RWPE1 (cell line): ENCODE measurements around the gene TMEM263.

Source experiments
- CTCF ChIA-PET: fragments of 350-600 bp; sonication (Branson Sonifier 250); formaldehyde crosslinking; extraction: SDS; loops from one replicate; lab custom pipeline; 2021; lab: Yijun Ruan, JAX
- POLR2A ChIA-PET: fragments of 400-600 bp; formaldehyde crosslinking; extraction: SDS; loops from one replicate; lab custom pipeline; 2020; ENCODE audit warnings: antibody characterized with exemption; ENCODE audit not compliant: low non-redundant PET; lab: Yijun Ruan, JAX
- DNase-seq: peaks from one replicate; pipeline ENCODE4 v3.0.0; 2012; ENCODE audit warnings: low spot score
- H3K27ac ChIP-seq: fragments of 450-650 bp; 2 replicates; pipeline ENCODE4 v1.5.1; 2017
- TF ChIP-seq, protein P1 (sequence below): fragments of 450-650 bp; conservative IDR thresholded peaks from 2 replicates; pipeline ENCODE4 v1.5.1; 2017; ENCODE audit warnings: low read depth, mild to moderate bottlenecking

TMEM263 gene

DNA sequence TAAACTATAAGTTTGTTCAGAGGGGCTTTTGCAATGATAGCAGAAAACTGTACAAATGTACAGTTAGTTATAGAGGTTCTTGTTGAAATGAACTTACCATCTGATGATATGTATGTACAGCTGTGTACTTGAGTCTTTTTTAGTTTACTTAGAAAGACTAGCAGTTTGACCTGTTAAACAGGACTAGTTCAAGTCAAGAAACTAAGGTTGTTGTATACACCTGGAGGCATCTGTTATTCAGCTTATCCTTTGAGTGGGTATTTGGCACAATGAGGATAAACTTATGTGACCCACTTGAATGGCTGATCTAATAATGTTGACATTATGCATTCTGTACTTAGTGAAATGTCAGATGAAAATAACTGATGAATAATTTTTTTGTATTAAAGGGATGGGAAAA, 17.8 kb downstream of the TMEM263 start:
- TF ChIP-seq, protein P1, sequence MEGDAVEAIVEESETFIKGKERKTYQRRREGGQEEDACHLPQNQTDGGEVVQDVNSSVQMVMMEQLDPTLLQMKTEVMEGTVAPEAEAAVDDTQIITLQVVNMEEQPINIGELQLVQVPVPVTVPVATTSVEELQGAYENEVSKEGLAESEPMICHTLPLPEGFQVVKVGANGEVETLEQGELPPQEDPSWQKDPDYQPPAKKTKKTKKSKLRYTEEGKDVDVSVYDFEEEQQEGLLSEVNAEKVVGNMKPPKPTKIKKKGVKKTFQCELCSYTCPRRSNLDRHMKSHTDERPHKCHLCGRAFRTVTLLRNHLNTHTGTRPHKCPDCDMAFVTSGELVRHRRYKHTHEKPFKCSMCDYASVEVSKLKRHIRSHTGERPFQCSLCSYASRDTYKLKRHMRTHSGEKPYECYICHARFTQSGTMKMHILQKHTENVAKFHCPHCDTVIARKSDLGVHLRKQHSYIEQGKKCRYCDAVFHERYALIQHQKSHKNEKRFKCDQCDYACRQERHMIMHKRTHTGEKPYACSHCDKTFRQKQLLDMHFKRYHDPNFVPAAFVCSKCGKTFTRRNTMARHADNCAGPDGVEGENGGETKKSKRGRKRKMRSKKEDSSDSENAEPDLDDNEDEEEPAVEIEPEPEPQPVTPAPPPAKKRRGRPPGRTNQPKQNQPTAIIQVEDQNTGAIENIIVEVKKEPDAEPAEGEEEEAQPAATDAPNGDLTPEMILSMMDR: no peak
- POLR2A ChIA-PET: no interaction called here
- no peak for DNase-seq
- CTCF ChIA-PET: no interaction called here
- H3K27ac ChIP-seq: no peak overlapping the region

DNA sequence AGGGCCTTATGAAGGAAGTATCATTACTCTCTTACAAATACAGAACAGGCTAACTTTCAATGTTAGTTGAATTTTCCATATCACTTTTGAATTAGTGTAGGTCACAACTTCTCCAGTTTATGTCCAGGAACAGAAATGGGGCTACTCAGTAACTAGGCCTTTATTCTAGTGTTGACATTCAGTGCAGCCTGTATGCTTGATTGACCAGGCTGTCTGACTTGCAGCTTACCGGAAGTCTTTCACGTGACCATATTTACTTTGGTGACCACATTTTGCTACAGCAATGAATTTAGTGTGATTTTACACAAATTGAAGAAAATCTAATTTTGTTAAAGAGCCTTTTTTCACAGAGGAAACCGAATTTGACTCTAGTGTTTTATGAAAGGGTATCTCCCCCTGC, 18.8 kb downstream of the TMEM263 start:
- H3K27ac ChIP-seq: no peak overlapping the region
- ChIA-PET CTCF (interaction anchor here (0.6 kb wide), 1 partner anchor 20 kb away, joined by 3 read pairs; no protein-coding TSS in a partner anchor), POLR2A (no interaction called here)
- TF ChIP-seq, protein P1: no peak
- no peak for DNase-seq

DNA sequence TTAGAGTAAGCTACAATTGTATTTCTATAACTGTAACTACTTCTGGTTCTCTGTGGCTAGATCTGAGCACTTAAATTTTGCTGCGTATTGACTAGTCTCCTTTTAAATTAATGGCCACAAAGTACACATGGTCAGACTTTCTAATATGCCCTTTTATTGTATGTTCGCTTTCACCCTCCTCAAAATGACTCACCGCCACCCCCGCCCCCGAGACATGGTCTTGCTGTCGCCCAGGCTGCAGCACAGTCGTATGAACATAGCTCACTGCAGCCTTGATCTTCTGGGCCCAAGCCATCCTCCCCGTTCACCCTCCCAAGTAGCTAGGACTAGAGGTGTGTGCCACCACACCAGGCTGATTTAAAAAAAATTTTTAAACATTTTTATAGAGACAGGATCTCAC, 19.4 kb downstream of the TMEM263 start:
- H3K27ac ChIP-seq: no peak overlapping the region
- DNase-seq: no peak
- TF ChIP-seq, protein P1: no peak
- POLR2A ChIA-PET: no interaction called here
- CTCF ChIA-PET: no interaction called here

DNA sequence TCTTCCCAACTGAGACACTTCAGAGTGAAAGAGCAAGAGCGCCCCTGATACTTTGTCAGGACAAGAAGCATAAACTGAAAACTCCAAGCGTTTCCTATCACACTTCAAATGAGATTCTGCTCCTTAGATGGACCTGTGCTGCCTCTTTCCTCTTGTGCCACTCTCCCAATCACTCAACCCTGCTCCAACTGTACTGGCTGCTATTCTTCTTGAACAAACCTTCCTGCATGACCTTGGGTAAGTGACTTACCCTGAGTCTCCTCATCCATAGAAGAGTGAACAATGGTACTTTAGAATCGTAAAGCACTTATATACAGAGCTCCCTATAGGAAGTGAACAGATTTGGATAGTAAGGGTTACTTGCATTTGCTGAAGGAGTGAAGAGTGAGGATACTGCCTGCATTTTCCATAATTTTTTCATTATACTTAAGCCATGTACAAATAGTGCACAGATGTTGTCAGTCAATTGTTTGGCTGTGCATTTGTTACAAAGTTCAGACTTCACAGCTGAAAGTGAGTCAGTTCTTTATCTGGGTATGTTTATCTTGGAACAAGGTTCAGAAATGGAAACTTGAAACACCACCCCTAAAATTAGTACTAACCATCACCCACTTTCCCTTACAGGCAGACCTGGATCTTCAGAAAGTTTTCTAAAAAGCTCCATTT, 20.4 kb downstream of the TMEM263 start:
- TF ChIP-seq, protein P1: no peak
- no peak overlapping the region for H3K27ac ChIP-seq
- no peak for DNase-seq
- POLR2A ChIA-PET: no interaction called here
- CTCF ChIA-PET: interaction anchor here (0.6 kb wide), 2 partner anchors 13 to 1093 kb away, joined by 3 to 4 read pairs; no protein-coding TSS in a partner anchor

DNA sequence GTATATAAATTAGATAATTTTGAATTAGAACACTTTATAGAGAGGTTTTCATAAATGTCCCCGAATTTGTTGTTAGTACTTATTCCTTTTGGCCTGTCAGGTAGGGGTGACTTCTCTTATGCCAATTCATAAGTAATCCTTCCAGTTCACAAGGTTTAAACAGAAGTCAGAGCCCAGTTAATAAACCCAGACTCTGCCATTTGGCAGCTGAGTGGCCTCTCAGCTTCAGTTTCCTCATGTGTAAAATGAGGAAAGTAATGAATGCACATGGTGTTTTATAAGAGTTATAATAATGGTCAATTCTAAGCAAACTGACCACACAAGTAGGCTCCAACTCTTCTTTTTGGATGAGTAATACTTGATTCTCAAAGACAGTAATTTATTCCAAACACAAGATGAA, 21.0 kb downstream of the TMEM263 start:
- TF ChIP-seq, protein P1: no peak
- ChIA-PET POLR2A (no interaction called here), CTCF (interaction anchor here (0.6 kb wide), 2 partner anchors 14 to 1093 kb away, joined by 3 to 4 read pairs; no protein-coding TSS in a partner anchor)
- no peak for DNase-seq
- H3K27ac ChIP-seq: no peak overlapping the region

DNA sequence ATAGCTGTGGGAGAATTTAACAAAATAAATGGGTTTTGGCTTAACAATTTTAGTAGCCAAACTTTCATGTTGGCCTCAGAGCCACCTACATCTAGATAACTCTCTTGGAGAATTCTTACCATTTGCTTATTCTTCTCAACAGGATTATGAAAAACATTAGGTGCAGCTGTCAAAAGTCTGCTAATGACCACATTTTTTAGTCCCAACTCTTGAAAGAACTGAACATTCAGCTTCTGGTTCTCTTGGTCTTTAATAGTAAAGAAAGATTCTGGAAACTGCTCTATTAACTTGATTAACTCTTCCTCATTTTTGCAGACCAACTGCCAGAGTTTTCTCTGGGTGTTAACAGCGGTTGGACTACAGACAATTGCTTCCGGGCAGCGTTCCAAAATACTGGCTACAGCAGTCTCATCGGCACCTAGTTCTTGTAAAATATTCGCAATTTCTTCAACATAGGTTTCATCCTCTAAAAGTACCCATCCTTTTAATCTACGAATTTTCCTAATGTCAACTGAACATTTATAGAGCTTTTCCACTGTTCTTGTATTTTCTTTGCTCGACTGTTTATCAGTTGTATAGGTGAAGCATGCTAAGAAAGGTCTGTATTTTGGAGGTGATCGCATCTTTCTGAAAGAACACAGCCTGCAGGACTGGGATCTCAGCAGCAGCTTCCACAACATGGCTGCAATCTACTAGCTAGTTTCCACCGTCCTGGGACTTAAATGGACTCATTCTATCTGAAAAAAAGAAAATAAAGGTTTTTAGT, 22.5 kb downstream of the TMEM263 start:
- no peak for DNase-seq
- POLR2A ChIA-PET: no interaction called here
- CTCF ChIA-PET: interaction anchor here (0.6 to 0.7 kb wide), 2 partner anchors 628 to 676 kb away, joined by 3 to 4 read pairs; no protein-coding TSS in a partner anchor
- TF ChIP-seq, protein P1: no peak
- H3K27ac ChIP-seq: no peak overlapping the region
